ENCODE data around the gene NOTCH1. TPM values are rescaled to one million over a fixed set of nuclear protein-coding genes. Genes with fewer than 3 reads are reported as not detected.

NOTCH1 gene
- total and polyA plus RNA-seq, 2 of the 4 experiments (the other 2 are of a cell fraction) = 1.8 to 6.0 TPM

GRCh38 chr9:136568288-136569081, 22.6 kb upstream of the NOTCH1 start:
- H2AFZ ChIP-seq (replicated peaks; ENCODE audit: low read length, poor library complexity) = peak overlapping the region; percentile 78
- H2AK9ac ChIP-seq (replicated peaks; ENCODE audit: low read depth, low read length, poor library complexity) = peak overlapping the region; percentile 96
- ATAC-seq (ENCODE audit: low read depth) = 0 out of 2 replicates have a peak, but pooled peaks have one; percentile 3
- H3K9me3 ChIP-seq (ENCODE audit: control insufficient read depth, insufficient read depth, low read length) = no peaks in the 10 kb centered on the region
- H3K79me1 ChIP-seq (ENCODE audit: low read depth in 1 of 2, low read length in 2 of 2) = peaks cover 0 to 10% of the 10 kb centered on the region in 2 experiments; a peak in 1 of 4 replicates
- in situ Hi-C loops (cut with MboI; ENCODE audit: low sequenced_read_pairs) = no loop called here
- peak overlapping the region; percentile 94 for H3K4ac ChIP-seq (ENCODE audit: low read depth, low read length)
- no TSS peak for BruUV-seq (replicated peaks)
- no peak for TF ChIP-seq POLR2A (IDR thresholded peaks at IDR 0.05; ENCODE audit: low read depth, low read length)
- H3K27ac ChIP-seq (ENCODE audit: insufficient read depth, low read length) = peak overlapping the region; percentile 45
- POLR2A ChIA-PET (ENCODE audit: unreplicated experiment) = no interaction called here
- intact Hi-C loops (cut with micrococcal nuclease) = loop anchor here (1.0 kb wide), 1 partner anchor 21 kb away; no protein-coding TSS in a partner anchor
- H2AK5ac ChIP-seq (ENCODE audit: low read depth, low read length) = peak overlapping the region; percentile 88
- DNase-seq = no peak
- H3K9ac ChIP-seq (ENCODE audit: low read depth, low read length) = peak overlapping the region; percentile 30; the same call in 1 of the 2 replicates
- peak overlapping the region; percentile 65 for H3K18ac ChIP-seq (ENCODE audit: low read depth, low read length)
- peak overlapping the region; percentile 62 for H3K14ac ChIP-seq (replicated peaks; ENCODE audit: low read depth, low read length)
- H3K23ac ChIP-seq (ENCODE audit: low read depth, low read length) = peak overlapping the region; percentile 11; the same call in 1 of the 2 replicates
- peak overlapping the region; percentile 84 for H2BK120ac ChIP-seq (ENCODE audit: low read depth, low read length)
- CTCF ChIA-PET = no interaction called here
- no peak overlapping the region for H3K4me2 ChIP-seq (ENCODE audit: low read depth, low read length)
- H3K56ac ChIP-seq (ENCODE audit: extremely low read depth, insufficient read depth, low read length) = peak overlapping the region; percentile 35; the same call in 1 of the 2 replicates
- peak overlapping the region; percentile 84 for H2BK20ac ChIP-seq (ENCODE audit: low read depth, low read length)
- peaks cover 35% of the 10 kb centered on the region for H3K9me1 ChIP-seq (ENCODE audit: insufficient read depth, low read length)
- 58% methylated on average over 10 of the region's 24 CpGs; no CpG with 5 or more reads in 1 of the 2 experiments for WGBS, 2 experiments (ENCODE audit: extremely low coverage in 2 of 2, insufficient read length in 1 of 2)
- peak overlapping the region; percentile 77 for H4K5ac ChIP-seq (ENCODE audit: low read depth, low read length)
- H2BK5ac ChIP-seq (ENCODE audit: low read depth, low read length, poor library complexity, severe bottlenecking) = peak overlapping the region; percentile 59
- H4K8ac ChIP-seq (ENCODE audit: low read depth in 2 of 2, low read length in 2 of 2) = peak overlapping the region; percentile 89 to 96
- dilution Hi-C loops (cut with HindIII; ENCODE audit: low sequenced_read_pairs, unreplicated experiment) = no loop called here
- no peaks in the 10 kb centered on the region for H3K36me3 ChIP-seq (ENCODE audit: control insufficient read depth, insufficient read depth, low read length)
- H3K4me1 ChIP-seq (ENCODE audit: control insufficient read depth, insufficient read depth, low read length) = peaks cover 38% of the 10 kb centered on the region
- no peaks in the 10 kb centered on the region for H3K27me3 ChIP-seq (ENCODE audit: control insufficient read depth, insufficient read depth, low read length)
- no peak overlapping the region for H3K4me3 ChIP-seq (ENCODE audit: insufficient read depth, low read depth, low read length)
- peak overlapping the region; percentile 88 for H4K91ac ChIP-seq (ENCODE audit: insufficient read depth, low read depth, low read length)
- peak overlapping the region; percentile 73; the same call in 1 of the 3 replicates for H2BK15ac ChIP-seq (ENCODE audit: low read depth, low read length)
- H4K20me1 ChIP-seq (ENCODE audit: insufficient read depth, low read length) = no peaks in the 10 kb centered on the region

Measured in IMR-90 (cell line).